HL-60 (cell line): ENCODE measurements around the gene KRTAP12-2.

Experiments used
- DNase-seq, 2 experiments: peaks; one replicate each; pipeline ENCODE4 v3.0.0-alpha.2; 2010 to 2020; ENCODE audit warnings: low read depth in 1 of 2, low spot score in 1 of 2
- H3K27ac ChIP-seq: fragments of 250-450 bp; sonication (Bioruptor Pico); replicated peaks from 2 replicates; pipeline ENCODE4 v1.5.1; 2020; ENCODE audit warnings: mild to moderate bottlenecking, moderate library complexity
- H3K27me3 ChIP-seq: fragments of 250-450 bp; sonication (Bioruptor Pico); 2 replicates; pipeline ENCODE4 v1.5.1; 2021; ENCODE audit warnings: mild to moderate bottlenecking, moderate library complexity; ENCODE audit not compliant: insufficient read depth, poor library complexity, severe bottlenecking
- H3K4me3 ChIP-seq: replicated peaks from 2 replicates; pipeline ENCODE4 v1.5.1; 2011; ENCODE audit warnings: mild to moderate bottlenecking, control low read depth, low read length; ENCODE audit not compliant: insufficient read depth
- GABPA ChIP-seq: IDR thresholded peaks from 2 replicates; pipeline ENCODE4 v1.6.1; 2012; ENCODE audit warnings: low read depth
- POLR2AphosphoS5 ChIP-seq: IDR thresholded peaks from 2 replicates; pipeline ENCODE4 v1.6.1; 2012; ENCODE audit warnings: low read depth
- SPI1 ChIP-seq: IDR thresholded peaks from 2 replicates; pipeline ENCODE4 v1.6.1; 2012; ENCODE audit warnings: low read depth, mild to moderate bottlenecking, borderline replicate concordance
- TF ChIP-seq, protein P1 (sequence below): IDR thresholded peaks from one replicate; pipeline ENCODE4 v1.5.1; 2011; ENCODE audit warnings: low read length, control low read depth, inconsistent platforms; ENCODE audit not compliant: insufficient read depth
- TF ChIP-seq, protein P2 (sequence below): IDR thresholded peaks from 2 replicates; pipeline ENCODE4 v1.6.1; 2012; ENCODE audit warnings: low read depth; ENCODE audit not compliant: insufficient replicate concordance

Gene KRTAP12-2

DNA sequence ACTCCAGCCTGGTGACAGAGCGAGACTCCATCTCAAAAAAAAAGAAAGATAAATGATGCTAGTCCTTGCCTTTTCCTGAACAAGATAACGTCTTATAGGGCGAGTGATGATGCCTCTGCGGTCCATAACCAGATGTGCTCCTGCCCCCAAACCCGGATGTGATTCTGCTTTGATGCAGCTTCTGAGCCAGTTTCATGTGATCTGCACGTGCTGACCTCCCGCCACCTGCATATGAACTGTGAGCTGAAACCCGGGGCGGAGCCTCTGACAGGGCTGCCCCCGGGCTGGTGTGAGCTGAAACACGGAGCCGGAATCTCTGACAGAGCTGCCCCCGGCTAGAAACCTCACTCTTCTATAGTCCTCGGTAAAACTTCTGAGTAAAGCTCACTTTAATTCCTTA, 13.6 kb downstream of the KRTAP12-2 start:
- H3K27ac ChIP-seq: no peak overlapping the region

DNA sequence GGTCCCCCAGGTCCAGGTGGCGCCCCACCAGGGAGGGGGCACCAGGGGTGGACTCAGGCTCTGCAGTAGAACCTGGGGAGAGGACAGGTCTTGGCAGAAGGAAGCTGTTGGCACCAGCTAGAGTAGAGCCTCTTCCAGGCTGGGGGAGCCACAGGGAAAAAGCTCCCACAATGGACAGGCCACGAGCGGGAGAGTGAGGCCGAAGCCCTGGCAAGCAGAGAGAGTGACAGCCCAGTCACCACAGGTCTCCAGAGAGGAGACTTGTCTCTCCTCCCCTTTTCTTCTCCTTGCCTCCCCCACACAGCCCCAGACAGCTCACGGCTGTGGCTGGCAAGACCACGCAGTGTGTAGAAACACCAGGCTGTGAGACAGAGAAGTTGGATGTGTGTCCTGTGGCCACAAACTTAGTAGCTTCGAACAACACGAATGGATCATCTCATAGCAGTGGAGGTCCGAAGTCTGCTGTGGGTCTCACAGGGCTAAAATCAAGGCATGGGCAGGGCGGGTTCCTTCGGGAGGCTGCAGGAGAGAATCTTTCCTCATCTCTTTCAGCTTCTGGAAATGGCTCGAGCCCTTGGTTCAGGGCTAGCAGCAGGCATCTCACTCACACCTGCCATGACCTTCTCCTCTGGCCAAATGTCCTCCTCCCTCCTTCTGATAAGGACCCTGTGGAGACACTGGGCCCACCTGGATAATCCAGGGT, 15.6 kb downstream of the KRTAP12-2 start:
- Histone ChIP-seq H3K27me3 (no peaks in the 10 kb centered on the region), H3K4me3 (no peak overlapping the region), H3K27ac (no peak overlapping the region)
- DNase-seq: no peak
- TF ChIP-seq, protein P1, sequence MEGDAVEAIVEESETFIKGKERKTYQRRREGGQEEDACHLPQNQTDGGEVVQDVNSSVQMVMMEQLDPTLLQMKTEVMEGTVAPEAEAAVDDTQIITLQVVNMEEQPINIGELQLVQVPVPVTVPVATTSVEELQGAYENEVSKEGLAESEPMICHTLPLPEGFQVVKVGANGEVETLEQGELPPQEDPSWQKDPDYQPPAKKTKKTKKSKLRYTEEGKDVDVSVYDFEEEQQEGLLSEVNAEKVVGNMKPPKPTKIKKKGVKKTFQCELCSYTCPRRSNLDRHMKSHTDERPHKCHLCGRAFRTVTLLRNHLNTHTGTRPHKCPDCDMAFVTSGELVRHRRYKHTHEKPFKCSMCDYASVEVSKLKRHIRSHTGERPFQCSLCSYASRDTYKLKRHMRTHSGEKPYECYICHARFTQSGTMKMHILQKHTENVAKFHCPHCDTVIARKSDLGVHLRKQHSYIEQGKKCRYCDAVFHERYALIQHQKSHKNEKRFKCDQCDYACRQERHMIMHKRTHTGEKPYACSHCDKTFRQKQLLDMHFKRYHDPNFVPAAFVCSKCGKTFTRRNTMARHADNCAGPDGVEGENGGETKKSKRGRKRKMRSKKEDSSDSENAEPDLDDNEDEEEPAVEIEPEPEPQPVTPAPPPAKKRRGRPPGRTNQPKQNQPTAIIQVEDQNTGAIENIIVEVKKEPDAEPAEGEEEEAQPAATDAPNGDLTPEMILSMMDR: no peak
- no peak for TF ChIP-seq POLR2AphosphoS5
- TF ChIP-seq, protein P2, sequence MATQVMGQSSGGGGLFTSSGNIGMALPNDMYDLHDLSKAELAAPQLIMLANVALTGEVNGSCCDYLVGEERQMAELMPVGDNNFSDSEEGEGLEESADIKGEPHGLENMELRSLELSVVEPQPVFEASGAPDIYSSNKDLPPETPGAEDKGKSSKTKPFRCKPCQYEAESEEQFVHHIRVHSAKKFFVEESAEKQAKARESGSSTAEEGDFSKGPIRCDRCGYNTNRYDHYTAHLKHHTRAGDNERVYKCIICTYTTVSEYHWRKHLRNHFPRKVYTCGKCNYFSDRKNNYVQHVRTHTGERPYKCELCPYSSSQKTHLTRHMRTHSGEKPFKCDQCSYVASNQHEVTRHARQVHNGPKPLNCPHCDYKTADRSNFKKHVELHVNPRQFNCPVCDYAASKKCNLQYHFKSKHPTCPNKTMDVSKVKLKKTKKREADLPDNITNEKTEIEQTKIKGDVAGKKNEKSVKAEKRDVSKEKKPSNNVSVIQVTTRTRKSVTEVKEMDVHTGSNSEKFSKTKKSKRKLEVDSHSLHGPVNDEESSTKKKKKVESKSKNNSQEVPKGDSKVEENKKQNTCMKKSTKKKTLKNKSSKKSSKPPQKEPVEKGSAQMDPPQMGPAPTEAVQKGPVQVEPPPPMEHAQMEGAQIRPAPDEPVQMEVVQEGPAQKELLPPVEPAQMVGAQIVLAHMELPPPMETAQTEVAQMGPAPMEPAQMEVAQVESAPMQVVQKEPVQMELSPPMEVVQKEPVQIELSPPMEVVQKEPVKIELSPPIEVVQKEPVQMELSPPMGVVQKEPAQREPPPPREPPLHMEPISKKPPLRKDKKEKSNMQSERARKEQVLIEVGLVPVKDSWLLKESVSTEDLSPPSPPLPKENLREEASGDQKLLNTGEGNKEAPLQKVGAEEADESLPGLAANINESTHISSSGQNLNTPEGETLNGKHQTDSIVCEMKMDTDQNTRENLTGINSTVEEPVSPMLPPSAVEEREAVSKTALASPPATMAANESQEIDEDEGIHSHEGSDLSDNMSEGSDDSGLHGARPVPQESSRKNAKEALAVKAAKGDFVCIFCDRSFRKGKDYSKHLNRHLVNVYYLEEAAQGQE: no peak
- TF ChIP-seq GABPA: no peak
- TF ChIP-seq SPI1: no peak

More for the DNA sequence above, 13.6 kb downstream of the KRTAP12-2 start:
- DNase-seq: no peak
- no peak overlapping the region for H3K4me3 ChIP-seq
- no peak for TF ChIP-seq GABPA
- TF ChIP-seq, protein P2: no peak
- no peak for TF ChIP-seq POLR2AphosphoS5
- no peak for TF ChIP-seq SPI1
- TF ChIP-seq, protein P1: no peak
- H3K27me3 ChIP-seq: no peaks in the 10 kb centered on the region

DNA sequence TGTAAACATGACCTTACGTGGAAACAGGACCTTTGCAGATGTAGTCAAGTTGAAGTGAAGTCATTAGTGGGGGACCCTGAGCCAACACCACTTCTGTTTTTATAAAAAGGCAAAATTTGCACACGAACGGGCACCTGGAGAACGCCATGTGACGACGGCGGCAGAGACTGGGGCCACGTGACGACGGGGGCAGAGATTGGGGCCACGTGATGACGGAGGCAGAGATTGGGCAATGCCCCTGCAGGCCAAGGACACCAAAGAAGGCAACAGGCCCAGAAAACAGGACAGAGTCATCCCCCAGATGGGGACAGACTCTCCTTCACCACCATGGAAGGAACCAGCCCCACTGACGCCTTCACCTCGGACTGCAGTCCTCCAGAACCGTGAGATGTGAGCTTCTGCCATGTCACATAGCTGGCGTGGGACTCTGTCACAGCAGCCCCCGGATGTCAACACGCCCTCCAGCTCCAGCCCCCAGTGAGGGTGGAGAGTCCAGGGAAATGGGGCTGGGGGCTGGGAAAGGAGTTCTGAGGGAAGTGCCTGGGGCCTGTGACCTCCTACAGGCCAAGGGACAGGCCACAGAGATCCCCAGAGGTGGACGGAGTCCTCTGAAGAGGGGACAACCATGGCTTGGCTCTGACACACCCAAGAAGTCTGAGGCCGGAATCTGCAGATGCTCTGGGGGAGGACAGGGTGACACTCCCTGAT, 16.3 kb downstream of the KRTAP12-2 start:
- H3K27me3 ChIP-seq: no peaks in the 10 kb centered on the region
- H3K27ac ChIP-seq: no peak overlapping the region
- TF ChIP-seq SPI1 (no peak), GABPA (no peak), POLR2AphosphoS5 (no peak)
- TF ChIP-seq, protein P1: no peak
- TF ChIP-seq, protein P2: no peak
- H3K4me3 ChIP-seq: no peak overlapping the region
- no peak for DNase-seq
